ENCODE measurements around the gene NSUN3.
"Not testable (repeated sequence)": the region's sequence is repeated elsewhere in the genome, so short reads cannot be mapped to it uniquely, and the experiment has no call there.

NSUN3 gene

GRCh38 chr3:94063496-94064119, 747 bp downstream of the NSUN3 start:
- H3K9me3 Mint-ChIP-seq, result no peaks in the 10 kb centered on the region
- H3K27ac Mint-ChIP-seq, result peak overlapping the region; percentile 97
- no peaks in the 10 kb centered on the region for H3K27me3 Mint-ChIP-seq (ENCODE audit: low read depth)
- H3K36me3 Mint-ChIP-seq (ENCODE audit: low read depth), result peaks cover 41% of the 10 kb centered on the region
- peak overlapping the region; percentile 94 for H3K4me3 Mint-ChIP-seq
- H3K4me1 Mint-ChIP-seq (ENCODE audit: low read depth), result peaks cover 33% of the 10 kb centered on the region

- H3K27ac Mint-ChIP-seq, result peak overlapping the region; percentile 97
- peaks cover 38% of the 10 kb centered on the region for H3K4me1 Mint-ChIP-seq (ENCODE audit: low read depth)
Observed at GRCh38 chr3:94064243-94064860, 1.5 kb downstream of the NSUN3 start.

GRCh38 chr3:94065122-94065521, 2.3 kb downstream of the NSUN3 start:
- Mint-ChIP-seq H3K27me3 (ENCODE audit: low read depth) (no peaks in the 10 kb centered on the region), H3K4me3 (peak overlapping the region; percentile 0), H3K27ac (no peak overlapping the region), H3K9me3 (no peaks in the 10 kb centered on the region), H3K36me3 (ENCODE audit: low read depth) (peaks cover 39% of the 10 kb centered on the region), H3K4me1 (ENCODE audit: low read depth) (peaks cover 41% of the 10 kb centered on the region)

More at GRCh38 chr3:94064243-94064860, 1.5 kb downstream of the NSUN3 start:
- peaks cover 41% of the 10 kb centered on the region for H3K36me3 Mint-ChIP-seq (ENCODE audit: low read depth)
- no peaks in the 10 kb centered on the region for H3K27me3 Mint-ChIP-seq (ENCODE audit: low read depth)
- peak overlapping the region; percentile 94 for H3K4me3 Mint-ChIP-seq
- H3K9me3 Mint-ChIP-seq, result no peaks in the 10 kb centered on the region

- Mint-ChIP-seq H3K27ac (no peak overlapping the region), H3K4me1 (ENCODE audit: low read depth) (peaks cover 45% of the 10 kb centered on the region), H3K9me3 (no peaks in the 10 kb centered on the region), H3K27me3 (ENCODE audit: low read depth) (no peaks in the 10 kb centered on the region), H3K4me3 (no peak overlapping the region), H3K36me3 (ENCODE audit: low read depth) (peaks cover 34% of the 10 kb centered on the region)
Observed at GRCh38 chr3:94065819-94066480, 3.1 kb downstream of the NSUN3 start.

- Mint-ChIP-seq H3K9me3 (no peaks in the 10 kb centered on the region), H3K4me3 (peak overlapping the region; percentile 4), H3K4me1 (ENCODE audit: low read depth) (peaks cover 53% of the 10 kb centered on the region), H3K36me3 (ENCODE audit: low read depth) (peaks cover 34% of the 10 kb centered on the region), H3K27me3 (ENCODE audit: low read depth) (no peaks in the 10 kb centered on the region), H3K27ac (no peak overlapping the region)
Observed at GRCh38 chr3:94066506-94067500, 3.9 kb downstream of the NSUN3 start.

GRCh38 chr3:94069194-94069813, 6.4 kb downstream of the NSUN3 start:
- Mint-ChIP-seq H3K27ac (no peak overlapping the region), H3K9me3 (no peaks in the 10 kb centered on the region), H3K27me3 (ENCODE audit: low read depth) (no peaks in the 10 kb centered on the region), H3K4me1 (ENCODE audit: low read depth) (peaks cover 51% of the 10 kb centered on the region), H3K36me3 (ENCODE audit: low read depth) (peaks cover 45% of the 10 kb centered on the region), H3K4me3 (no peak overlapping the region)

GRCh38 chr3:94070341-94070911, 7.6 kb downstream of the NSUN3 start:
- H3K36me3 Mint-ChIP-seq (ENCODE audit: low read depth), result peaks cover 42% of the 10 kb centered on the region
- H3K4me1 Mint-ChIP-seq (ENCODE audit: low read depth), result peaks cover 48% of the 10 kb centered on the region
- peak overlapping the region; percentile 34 for H3K27ac Mint-ChIP-seq
- no peak overlapping the region for H3K4me3 Mint-ChIP-seq
- H3K27me3 Mint-ChIP-seq (ENCODE audit: low read depth), result no peaks in the 10 kb centered on the region
- no peaks in the 10 kb centered on the region for H3K9me3 Mint-ChIP-seq

GRCh38 chr3:94071713-94072284, 8.9 kb downstream of the NSUN3 start:
- peak overlapping the region; percentile 74 for H3K27ac Mint-ChIP-seq
- peaks cover 38% of the 10 kb centered on the region for H3K4me1 Mint-ChIP-seq (ENCODE audit: low read depth)
- H3K27me3 Mint-ChIP-seq (ENCODE audit: low read depth), result no peaks in the 10 kb centered on the region
- peaks cover 44% of the 10 kb centered on the region for H3K36me3 Mint-ChIP-seq (ENCODE audit: low read depth)
- no peaks in the 10 kb centered on the region for H3K9me3 Mint-ChIP-seq
- no peak overlapping the region for H3K4me3 Mint-ChIP-seq

- H3K27me3 Mint-ChIP-seq (ENCODE audit: low read depth), result no peaks in the 10 kb centered on the region
- H3K9me3 Mint-ChIP-seq, result no peaks in the 10 kb centered on the region
- H3K4me3 Mint-ChIP-seq, result no peak overlapping the region
- peaks cover 45% of the 10 kb centered on the region for H3K36me3 Mint-ChIP-seq (ENCODE audit: low read depth)
- peaks cover 42% of the 10 kb centered on the region for H3K4me1 Mint-ChIP-seq (ENCODE audit: low read depth)
- no peak overlapping the region for H3K27ac Mint-ChIP-seq
Observed at GRCh38 chr3:94076055-94076454, 13.2 kb downstream of the NSUN3 start.

- not testable (repeated sequence) for H3K27ac Mint-ChIP-seq; H3K27me3 Mint-ChIP-seq (ENCODE audit: low read depth); H3K4me3 Mint-ChIP-seq; H3K9me3 Mint-ChIP-seq
- Mint-ChIP-seq H3K36me3 (ENCODE audit: low read depth) (peaks cover 33% of the 10 kb centered on the region), H3K4me1 (ENCODE audit: low read depth) (peaks cover 34% of the 10 kb centered on the region)
Observed at GRCh38 chr3:94080552-94080951, 17.7 kb downstream of the NSUN3 start.

- peaks cover 34% of the 10 kb centered on the region for H3K4me1 Mint-ChIP-seq (ENCODE audit: low read depth)
- H3K27me3 Mint-ChIP-seq (ENCODE audit: low read depth), result no peaks in the 10 kb centered on the region
- no peaks in the 10 kb centered on the region for H3K9me3 Mint-ChIP-seq
- no peak overlapping the region for H3K4me3 Mint-ChIP-seq
- H3K36me3 Mint-ChIP-seq (ENCODE audit: low read depth), result peaks cover 25% of the 10 kb centered on the region
- H3K27ac Mint-ChIP-seq, result no peak overlapping the region
Observed at GRCh38 chr3:94081884-94082283, 19.0 kb downstream of the NSUN3 start.

GRCh38 chr3:94082391-94082937, 19.6 kb downstream of the NSUN3 start:
- H3K36me3 Mint-ChIP-seq (ENCODE audit: low read depth), result peaks cover 25% of the 10 kb centered on the region
- H3K4me3 Mint-ChIP-seq, result no peak overlapping the region
- H3K4me1 Mint-ChIP-seq (ENCODE audit: low read depth), result peaks cover 34% of the 10 kb centered on the region
- peak overlapping the region; percentile 5 for H3K27ac Mint-ChIP-seq
- no peaks in the 10 kb centered on the region for H3K9me3 Mint-ChIP-seq
- H3K27me3 Mint-ChIP-seq (ENCODE audit: low read depth), result no peaks in the 10 kb centered on the region

GRCh38 chr3:94083261-94083660, 20.4 kb downstream of the NSUN3 start:
- peaks cover 23% of the 10 kb centered on the region for H3K36me3 Mint-ChIP-seq (ENCODE audit: low read depth)
- peak overlapping the region; percentile 7 for H3K27ac Mint-ChIP-seq
- no peaks in the 10 kb centered on the region for H3K27me3 Mint-ChIP-seq (ENCODE audit: low read depth)
- H3K4me3 Mint-ChIP-seq, result no peak overlapping the region
- H3K9me3 Mint-ChIP-seq, result no peaks in the 10 kb centered on the region
- H3K4me1 Mint-ChIP-seq (ENCODE audit: low read depth), result peaks cover 31% of the 10 kb centered on the region

All from T-helper 1 cell treated with Interleukin-12 subunit alpha and Interleukin-12 subunit beta and Interleukin-4 antibody, amounts not matched to agents 30 μg/mL and 1 μg/mL, for 36 hours (primary cell).